Measurements from ENCODE around the gene ZNF213. TPM values are rescaled to one million over a fixed set of nuclear protein-coding genes. Genes with fewer than 3 reads are reported as not detected.

ZNF213 gene, protein sequence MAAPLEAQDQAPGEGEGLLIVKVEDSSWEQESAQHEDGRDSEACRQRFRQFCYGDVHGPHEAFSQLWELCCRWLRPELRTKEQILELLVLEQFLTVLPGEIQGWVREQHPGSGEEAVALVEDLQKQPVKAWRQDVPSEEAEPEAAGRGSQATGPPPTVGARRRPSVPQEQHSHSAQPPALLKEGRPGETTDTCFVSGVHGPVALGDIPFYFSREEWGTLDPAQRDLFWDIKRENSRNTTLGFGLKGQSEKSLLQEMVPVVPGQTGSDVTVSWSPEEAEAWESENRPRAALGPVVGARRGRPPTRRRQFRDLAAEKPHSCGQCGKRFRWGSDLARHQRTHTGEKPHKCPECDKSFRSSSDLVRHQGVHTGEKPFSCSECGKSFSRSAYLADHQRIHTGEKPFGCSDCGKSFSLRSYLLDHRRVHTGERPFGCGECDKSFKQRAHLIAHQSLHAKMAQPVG
- 6.8 TPM for polyA plus RNA-seq (2012; ENCODE audit: insufficient read depth, insufficient read length)

DNA sequence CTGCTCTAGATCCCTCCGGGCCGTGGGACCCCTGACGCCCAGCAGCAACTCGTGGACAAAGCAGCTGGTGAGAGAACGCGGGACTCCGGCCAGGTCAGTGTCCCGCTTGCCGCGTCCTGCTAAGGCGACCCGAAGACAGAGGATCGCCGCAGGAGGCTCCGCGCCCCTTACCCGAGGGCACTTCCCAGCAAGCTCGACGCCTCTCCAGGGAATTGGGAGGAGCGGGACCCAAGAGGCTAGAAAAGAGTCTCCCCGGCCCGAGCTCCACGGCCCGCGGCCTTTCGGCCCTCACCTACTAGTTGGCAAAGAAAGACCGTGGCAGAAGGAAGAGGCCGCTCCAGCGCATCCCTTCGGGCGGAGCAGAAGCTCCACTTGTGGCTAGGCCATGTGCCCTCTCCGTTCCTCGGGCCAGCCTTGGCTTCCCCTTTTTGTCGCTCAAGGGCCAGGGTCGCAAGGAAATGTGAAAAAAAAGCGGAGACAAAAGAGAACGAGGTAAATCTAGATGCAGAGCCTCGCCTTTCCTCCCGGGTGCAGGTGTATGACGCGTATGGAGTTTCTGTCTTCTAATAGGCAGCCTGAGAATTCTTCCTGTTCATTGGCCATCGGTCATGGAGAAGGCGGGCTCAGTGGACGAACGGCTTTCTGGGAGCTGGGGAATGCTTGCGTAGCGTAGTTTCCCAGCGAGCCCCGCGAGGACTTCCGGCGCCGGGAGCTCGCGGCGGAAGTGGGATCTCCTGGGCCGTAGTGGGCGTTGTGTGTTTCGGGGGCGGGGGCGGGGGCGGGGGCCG is at the start of gene ZNF213:
Gene ZNF213, plus strand, starts transcription at position 692 of the 788 bp plus-strand sequence. CDS start 2,252 bp downstream, outside the sequence.
- DNase-seq (ENCODE audit: low read depth, low spot score), result peak; percentile 98

DNA sequence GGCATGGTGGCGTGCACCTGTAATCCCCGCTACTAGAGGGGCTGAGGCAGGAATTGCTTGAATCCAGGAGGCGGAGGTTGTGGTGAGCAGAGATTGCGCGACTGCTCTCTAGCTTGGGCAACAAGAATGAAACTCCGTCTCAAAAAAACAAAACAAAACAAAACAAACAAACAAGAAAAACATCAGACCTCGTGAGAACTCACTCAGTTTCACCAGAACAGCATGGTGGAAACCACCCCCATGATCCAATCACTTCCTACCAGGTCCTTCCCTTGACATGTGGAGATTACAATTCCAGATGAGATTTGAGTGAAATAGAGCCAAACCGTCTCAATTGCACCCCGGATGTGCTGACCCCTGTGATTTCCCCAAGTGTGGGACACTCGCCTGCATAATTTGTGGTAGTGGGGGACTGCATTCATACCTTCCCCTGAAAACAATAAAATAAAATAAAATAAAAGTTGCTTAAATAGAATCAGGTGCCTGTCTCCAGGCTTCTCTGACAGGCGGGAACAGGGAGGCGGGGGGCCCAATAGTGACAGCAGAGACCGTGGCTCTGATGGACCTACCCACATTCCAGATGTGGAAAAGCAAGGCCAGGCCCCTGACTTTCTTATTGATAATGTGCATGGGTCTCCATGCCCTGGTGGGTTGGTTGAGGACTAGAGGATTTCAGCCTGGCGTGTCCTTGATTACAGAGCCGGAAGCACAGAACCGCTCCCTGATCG is 48.8 kb upstream of the ZNF213 start:
- DNase-seq (ENCODE audit: low read depth, low spot score), result no peak
- H3K4me3 ChIP-seq (ENCODE audit: low read length), result no peak overlapping the region

More for the DNA sequence above, at the start of gene ZNF213:
- peak within 1 kb of the TSS; percentile 95 for H3K4me3 ChIP-seq (ENCODE audit: low read length)

DNA sequence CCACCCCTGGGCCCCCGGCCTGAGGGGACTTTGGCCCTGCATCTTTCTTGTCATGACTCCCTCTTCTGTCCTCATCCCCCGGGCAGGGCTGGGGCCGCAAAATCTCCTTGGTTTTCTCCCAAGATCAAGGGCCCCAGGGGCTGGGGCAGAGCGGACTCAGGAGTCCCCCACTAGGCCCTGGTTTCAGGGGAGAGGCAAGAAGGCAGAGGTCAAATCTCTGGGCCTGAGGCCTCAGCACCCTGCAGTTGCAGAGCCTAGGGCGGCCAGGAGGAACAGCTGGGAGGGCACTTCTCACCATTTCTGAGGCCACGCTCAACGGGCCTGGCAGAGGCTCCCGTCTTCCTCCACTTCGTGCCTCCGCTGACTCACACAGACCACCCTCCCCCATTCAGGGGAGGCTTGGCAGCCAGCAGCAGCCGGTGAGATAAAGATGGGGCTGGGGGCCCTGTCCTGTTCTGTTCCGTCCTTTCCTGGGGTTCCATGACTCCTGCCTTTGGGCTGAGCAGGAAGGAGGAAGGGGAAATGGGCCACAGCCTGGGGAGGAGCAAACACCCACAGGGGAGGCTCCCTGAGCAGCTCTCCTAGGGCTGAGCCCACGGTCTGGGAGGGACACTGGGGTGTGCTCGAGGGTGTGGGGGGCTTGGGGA is 48.1 kb upstream of the ZNF213 start:
- no peak overlapping the region for H3K4me3 ChIP-seq (ENCODE audit: low read length)
- no peak for DNase-seq (ENCODE audit: low read depth, low spot score)

DNA sequence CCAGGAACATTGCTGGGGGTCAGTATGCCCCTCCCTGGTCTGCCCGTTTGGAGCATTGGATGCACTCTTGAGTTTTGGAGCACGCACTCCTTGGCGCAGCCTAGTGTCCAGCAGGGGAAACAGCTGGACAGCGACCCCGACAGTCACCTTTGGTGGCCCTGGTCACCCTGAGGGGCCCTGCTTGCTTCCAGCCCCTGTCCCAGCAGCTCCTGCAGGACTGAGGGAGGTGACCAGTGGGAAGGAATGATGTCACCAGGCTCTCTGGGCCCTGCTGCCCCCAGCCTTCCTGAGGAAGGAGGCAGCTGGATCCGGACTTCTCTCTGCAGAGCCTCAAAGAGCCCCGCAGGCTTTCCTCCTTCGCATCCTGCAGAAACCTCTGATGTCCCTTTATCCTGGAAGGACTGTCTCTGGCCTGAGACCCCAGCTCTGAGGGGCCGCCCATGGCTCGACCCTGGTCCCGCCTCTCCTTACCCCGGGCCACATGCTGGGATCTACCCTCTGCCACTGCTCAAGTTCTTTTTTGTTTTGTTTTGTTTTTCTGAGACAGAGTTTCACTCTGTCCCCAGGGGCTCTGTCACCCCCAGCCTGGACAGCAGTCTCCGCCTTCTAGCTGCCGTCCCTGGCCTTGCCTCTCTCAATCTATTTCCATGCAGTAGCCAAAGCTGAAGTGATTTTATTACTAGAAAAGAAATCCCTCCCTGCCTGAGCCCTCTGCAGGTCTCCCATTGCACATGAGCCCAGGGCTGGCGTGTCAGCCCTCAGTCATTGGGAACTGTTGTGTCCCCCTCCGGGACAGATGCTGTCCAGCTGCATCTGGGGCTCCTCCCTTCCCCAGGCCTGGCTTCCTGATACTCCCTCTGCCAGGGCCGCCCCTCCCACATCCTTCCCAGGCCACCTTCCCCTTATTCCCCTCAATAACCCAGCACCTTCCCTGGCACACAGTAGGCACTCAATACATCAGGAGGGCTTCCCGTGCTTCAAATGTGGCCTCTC is 47.3 kb upstream of the ZNF213 start:
- no peak overlapping the region for H3K4me3 ChIP-seq (ENCODE audit: low read length)
- no peak for DNase-seq (ENCODE audit: low read depth, low spot score)

DNA sequence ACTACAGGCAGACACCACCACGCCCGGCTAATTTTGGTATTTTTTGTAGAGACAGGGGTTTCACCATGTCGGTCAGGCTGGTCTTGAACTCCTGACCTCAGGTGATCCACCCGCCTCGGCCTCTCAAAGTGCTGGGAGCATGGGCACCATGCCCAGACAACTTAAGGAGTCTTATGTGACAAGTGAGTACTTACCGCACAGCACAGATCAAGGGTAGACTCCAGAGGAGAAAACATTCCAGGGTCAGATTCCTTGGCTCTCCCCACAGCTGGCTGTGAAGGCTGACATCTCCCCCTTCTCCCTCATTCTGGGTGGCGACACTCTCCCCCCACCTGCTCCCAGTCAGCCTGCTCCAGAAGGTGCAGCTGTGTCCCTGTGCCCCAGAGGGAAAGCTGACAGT is 46.4 kb upstream of the ZNF213 start:
- no peak overlapping the region for H3K4me3 ChIP-seq (ENCODE audit: low read length)
- no peak for DNase-seq (ENCODE audit: low read depth, low spot score)

DNA sequence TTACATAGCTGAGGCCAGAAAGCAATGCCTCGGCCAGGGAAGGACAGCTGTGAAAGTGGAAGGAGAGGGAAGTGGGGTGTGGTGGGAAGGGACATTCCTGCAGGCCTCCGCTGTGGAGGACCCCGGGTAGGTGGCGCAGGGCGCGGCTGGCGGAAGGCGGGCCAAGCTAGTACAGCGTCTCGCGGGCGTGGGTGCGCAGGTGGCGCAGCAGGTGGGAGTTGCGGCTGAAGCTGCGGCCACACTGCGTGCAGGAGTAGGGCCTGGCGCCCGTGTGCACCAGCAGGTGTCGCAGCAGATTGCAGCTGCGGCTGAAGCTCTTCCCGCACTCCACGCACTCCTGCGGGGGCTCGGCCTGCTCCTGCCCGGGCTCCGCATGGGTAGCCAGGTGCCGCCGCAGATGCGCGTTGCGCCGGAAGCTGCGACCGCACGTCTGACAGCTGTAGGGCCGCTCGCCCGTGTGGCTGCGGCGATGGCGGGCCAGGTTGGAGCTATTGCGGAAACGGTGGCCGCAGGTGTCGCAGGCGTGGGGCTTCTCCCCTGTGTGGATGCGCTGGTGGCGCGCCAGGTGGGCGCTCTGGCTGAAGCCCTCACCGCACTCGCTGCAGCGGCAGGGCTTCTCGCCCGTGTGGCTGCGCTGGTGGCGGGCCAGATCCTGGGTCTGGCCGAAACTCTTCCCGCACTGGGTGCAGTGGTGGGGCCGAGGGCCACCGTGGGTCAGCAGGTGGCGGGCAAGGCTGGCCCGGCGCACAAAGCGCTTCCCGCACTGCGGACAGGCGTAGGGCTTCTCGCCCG is 45.7 kb upstream of the ZNF213 start:
- no peak for DNase-seq (ENCODE audit: low read depth, low spot score)

DNA sequence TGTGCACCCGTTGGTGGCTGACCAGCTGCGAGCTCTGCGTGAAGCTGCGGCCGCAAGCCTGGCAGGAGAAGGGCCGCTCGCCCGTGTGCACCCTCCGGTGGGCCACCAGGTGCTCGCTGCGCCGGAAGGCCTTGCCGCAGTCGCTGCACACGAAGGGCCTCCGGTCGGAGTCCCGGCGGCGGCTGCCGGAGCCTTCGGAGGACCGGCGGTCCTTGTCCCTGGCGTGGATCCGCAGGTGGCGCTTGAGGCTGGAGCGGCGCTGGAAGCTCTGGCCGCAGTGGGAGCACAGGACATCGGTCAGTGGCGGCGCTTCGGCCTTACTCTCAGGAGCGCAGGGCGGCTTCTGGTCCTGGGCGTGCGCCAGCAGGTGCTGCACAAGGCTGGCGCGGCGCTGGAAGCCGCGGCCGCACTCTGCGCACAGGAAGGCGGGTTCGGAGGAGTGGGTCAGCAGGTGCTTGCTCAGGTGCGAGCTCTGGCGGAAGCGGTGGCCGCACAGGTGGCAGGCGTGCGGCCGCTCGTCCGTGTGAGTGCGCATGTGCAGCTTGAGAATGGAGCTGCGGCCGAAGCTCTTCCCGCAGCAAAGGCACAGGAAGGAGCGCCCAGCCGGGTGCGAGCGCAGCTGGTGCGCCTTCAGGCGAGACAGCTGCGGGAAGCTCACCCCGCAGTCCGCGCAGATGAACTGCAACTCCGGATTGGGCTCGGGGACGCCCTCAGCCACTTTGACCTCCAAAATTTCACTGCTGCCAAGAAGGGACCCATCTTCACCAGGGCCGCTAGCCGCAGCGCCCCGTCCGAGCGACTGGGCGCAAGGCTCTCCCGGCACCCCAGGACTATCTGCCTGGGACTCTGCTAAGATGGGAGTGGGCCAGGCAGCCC is 44.9 kb upstream of the ZNF213 start:
- no peak overlapping the region for H3K4me3 ChIP-seq (ENCODE audit: low read length)
- DNase-seq (ENCODE audit: low read depth, low spot score), result no peak

More for the DNA sequence above, 45.7 kb upstream of the ZNF213 start:
- no peak overlapping the region for H3K4me3 ChIP-seq (ENCODE audit: low read length)

DNA sequence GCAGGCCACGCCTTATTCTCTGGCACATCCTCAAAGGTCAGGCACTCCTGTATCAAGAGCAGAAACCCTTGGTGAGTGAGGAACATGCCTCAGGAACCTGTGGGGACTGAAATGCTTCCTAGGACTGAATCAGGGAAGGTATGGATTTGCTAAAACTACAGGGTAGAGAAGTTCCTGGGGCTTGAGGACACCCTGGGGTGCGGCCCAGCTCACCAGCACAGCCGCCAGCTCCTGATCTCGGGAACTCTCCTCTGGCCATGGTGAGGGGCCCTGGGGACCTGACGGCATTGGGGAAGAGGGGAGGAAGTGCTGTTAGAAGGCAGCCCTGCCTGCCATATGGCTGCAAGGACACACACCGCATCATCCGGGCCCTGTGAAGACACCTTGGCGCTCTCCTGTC is 43.3 kb upstream of the ZNF213 start:
- H3K4me3 ChIP-seq (ENCODE audit: low read length), result no peak overlapping the region
- no peak for DNase-seq (ENCODE audit: low read depth, low spot score)

DNA sequence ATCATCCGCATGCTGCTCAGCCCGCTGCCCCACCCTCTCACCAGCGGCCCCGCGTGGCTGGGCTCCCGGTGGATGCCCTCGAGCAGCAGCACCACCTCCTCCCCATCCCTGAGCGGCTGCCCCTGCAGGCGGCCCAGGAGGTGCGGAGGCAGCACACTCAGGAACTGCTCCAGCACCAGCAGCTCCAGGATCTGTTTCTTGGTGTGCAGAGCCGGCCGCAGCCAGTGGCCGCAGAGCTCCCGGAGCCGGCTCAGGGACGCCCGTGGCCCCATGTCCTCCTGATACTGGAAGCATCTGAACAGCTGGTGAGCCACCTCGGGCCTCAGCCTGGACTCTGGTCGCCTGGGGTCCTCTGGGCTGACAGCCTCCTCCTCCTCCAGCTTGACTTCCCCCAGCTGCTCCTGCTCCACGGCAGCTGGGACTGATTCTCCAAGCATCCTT is 42.3 kb upstream of the ZNF213 start:
- no peak overlapping the region for H3K4me3 ChIP-seq (ENCODE audit: low read length)
- no peak for DNase-seq (ENCODE audit: low read depth, low spot score)

DNA sequence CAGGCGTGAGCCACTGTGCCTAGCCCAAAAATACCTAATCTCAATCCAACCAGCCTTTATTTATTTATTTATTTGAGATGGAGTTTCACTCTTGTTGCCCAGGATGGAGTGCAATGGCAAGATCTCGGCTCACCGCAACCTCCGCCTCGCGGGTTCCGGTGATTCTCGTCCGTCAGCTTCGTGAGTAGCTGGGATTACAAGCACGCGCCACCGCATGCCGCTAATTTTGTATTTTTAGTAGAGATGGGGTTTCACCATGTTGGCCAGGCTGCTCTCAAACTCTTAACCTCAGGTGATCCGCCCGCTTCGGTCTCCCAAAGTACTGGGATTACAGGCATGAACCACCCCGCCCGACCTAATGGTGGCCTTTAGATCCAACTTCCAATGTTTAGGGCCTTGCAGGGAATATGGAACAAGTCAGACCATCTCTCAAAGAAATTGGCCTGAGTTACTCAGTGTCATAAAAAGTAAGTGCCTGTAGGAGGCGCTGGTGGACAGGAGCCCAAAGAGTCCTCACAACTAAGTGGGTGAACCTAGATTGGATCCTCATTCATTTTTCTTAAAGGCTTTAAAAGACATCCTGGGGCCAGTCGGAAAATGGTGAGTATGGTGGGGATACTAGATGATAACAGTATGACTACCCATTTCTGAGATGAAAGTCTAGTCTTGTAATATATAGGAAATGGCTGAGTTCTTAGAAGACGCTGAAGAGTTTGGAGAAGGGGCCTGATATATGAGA is 40.4 kb upstream of the ZNF213 start:
- H3K4me3 ChIP-seq (ENCODE audit: low read length), result no peak overlapping the region
- peak; percentile 61 for DNase-seq (ENCODE audit: low read depth, low spot score)

DNA sequence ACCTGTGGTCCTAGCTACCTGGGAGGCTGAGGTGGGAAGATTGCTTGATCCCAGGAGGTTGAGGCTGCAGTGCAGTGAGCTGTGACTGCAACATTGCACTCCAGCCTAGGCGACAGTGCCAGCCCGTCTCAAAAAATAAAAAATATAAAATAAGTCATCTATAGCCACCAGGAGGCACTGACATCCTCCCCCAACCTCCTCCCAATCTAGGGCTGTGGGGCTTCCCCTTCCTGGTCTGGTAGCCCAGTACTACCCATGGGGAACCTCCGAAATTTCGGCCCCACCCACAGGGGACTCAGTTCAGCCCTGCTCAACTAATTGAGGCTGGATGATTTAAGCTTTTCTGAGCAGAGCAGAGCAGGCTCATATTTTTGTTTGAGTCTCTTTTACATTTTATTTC is 39.0 kb upstream of the ZNF213 start:
- no peak for DNase-seq (ENCODE audit: low read depth, low spot score)

DNA sequence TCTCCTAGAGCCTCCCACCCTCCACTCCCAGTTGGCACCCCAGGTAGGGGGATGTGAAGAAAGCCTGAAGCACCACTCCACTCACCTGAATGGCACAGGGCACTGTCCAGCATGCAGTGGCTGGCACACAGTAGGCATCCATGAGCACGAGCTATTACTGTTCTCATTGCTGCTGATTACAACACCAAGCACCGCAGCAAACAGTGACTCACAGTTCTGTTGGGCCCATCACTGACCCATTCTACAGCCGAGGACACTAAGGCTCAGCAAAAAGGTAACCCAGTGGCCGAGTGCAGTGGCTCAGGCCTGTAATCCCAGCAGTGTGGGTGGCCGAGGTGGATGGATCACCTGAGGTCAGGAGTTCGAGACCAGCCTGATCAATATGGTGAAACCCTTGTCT is 38.5 kb upstream of the ZNF213 start:
- no peak for DNase-seq (ENCODE audit: low read depth, low spot score)
- H3K4me3 ChIP-seq (ENCODE audit: low read length), result no peak overlapping the region

More for the DNA sequence above, 39.0 kb upstream of the ZNF213 start:
- no peak overlapping the region for H3K4me3 ChIP-seq (ENCODE audit: low read length)

DNA sequence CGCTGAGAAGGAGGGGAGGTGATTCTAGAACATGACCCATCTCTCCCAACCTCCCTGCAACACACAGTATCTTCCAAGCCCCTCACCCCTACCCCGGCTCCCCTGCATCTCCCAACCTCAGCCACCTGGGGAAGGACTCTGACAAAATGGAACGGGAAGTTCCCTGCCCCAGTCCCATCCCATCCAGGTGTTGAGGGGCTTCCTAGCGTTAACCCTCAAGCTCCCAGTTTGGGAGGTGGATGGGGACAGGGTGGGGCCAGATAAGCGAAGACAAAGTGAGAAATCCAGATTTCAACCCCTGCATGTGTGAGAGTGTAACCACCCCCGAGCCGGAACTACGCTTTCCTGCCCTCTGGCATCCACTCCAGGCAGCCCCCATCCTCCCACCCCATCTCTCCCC is 37.6 kb upstream of the ZNF213 start:
- no peak overlapping the region for H3K4me3 ChIP-seq (ENCODE audit: low read length)

DNA sequence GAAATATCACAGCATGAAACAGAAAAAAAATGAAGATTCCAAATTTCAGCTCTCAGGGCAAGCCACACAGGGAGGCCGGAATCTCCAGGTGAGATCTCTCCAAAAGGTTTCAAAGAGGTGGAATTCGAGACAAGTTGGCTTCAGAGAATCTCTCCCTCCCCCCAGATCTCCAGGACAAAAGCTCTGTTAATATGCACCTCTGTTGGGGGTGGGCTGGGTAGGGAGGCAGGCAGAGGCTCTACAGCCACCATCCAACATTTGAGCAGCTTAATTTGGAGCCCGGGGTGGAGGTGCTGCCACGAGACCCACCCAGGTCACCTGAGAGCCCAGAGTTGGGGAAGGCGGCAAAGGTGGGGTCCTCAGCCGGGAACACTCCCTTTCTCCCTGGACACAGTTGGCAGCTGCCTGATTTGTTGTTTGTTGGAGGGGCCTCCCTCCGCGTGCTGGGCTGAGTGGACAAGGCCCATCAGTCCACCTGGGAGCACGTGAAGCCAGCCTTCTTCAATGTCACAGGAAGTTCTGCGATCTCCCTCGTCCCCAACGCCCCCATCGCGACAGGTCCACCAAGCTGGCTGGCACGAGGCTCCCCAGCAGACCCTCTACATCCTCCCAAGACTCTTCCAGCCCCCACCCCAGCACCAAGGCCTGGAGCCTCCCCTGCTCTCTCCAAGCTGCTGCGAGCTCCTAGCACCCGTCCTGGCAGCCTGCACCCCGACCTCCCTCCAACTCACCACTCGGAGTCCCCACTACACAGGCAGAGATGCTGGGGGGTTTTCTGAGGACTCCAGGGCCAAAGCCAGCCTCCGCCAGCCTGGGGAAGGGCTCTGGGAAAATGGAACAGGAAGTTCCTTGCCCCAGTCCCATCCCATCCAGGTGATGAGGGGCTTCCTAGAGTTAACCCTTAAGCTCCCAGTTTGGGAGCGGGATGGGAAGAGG is 36.1 kb upstream of the ZNF213 start, which contains the start of gene ZSCAN10:
Gene ZSCAN10, minus strand, starts transcription at position 836 of the 936 bp plus-strand sequence. CDS start 6,357 bp downstream, outside the sequence.
- DNase-seq (ENCODE audit: low read depth, low spot score), result no peak
- H3K4me3 ChIP-seq (ENCODE audit: low read length), result peak within 1 kb of the TSS; percentile 32

More for the DNA sequence above, 37.6 kb upstream of the ZNF213 start:
- DNase-seq (ENCODE audit: low read depth, low spot score), result no peak

All from Jurkat, Clone E6-1 (cell line).